GM12891 (cell line): ENCODE results near the gene EXD3.

ENCODE experiments used
- POLR2A ChIP-seq: IDR thresholded peaks from 2 replicates; pipeline ENCODE4 v1.6.1; 2011; ENCODE audit warnings: low read depth, low read length, control low read depth
- TAF1 ChIP-seq: IDR thresholded peaks from 2 replicates; pipeline ENCODE4 v1.6.1; 2011; ENCODE audit warnings: low read depth, low read length, control low read depth

GRCh38 chr9:137315581-137316011 is 107.4 kb downstream of the EXD3 start:
- no peak for TF ChIP-seq TAF1
- no peak for TF ChIP-seq POLR2A
